Mucosa of rectum (tissue), 2 donors: ENCODE measurements around the gene ZNF608.

Source experiments
- H3K27ac ChIP-seq, 2 donors: one replicate each; pipeline ENCODE4 v1.7.0; 2013; ENCODE audit warnings: inconsistent platforms in 2 of 2, low read depth in 2 of 2, low read length in 2 of 2
- H3K27me3 ChIP-seq, 2 donors: one replicate each; pipeline ENCODE4 v1.7.0; 2013; ENCODE audit warnings: low read length in 2 of 2; ENCODE audit not compliant: control insufficient read depth in 2 of 2, insufficient read depth in 2 of 2
- H3K36me3 ChIP-seq, 2 donors: one replicate each; pipeline ENCODE4 v1.7.0; 2013; ENCODE audit warnings: low read length in 2 of 2; ENCODE audit not compliant: control insufficient read depth in 2 of 2, insufficient read depth in 2 of 2
- H3K4me1 ChIP-seq, 2 donors: one replicate each; pipeline ENCODE4 v1.7.0; 2013; ENCODE audit warnings: low read length in 2 of 2, mild to moderate bottlenecking in 1 of 2; ENCODE audit not compliant: control insufficient read depth in 2 of 2, insufficient read depth in 2 of 2
- H3K4me3 ChIP-seq, 2 donors: one replicate each; pipeline ENCODE4 v1.7.0; 2013; ENCODE audit warnings: low read length in 2 of 2
- H3K9ac ChIP-seq, 2 donors: one replicate each; pipeline ENCODE4 v1.7.0; 2013; ENCODE audit warnings: low read length in 2 of 2, low read depth in 1 of 2, mild to moderate bottlenecking in 1 of 2
- H3K9me3 ChIP-seq, 2 donors: one replicate each; pipeline ENCODE4 v1.7.0; 2013; ENCODE audit warnings: low read length in 2 of 2; ENCODE audit not compliant: control insufficient read depth in 2 of 2
- donor health status: healthy.
- donor health status: Normal muscosa, but diverticular disease.

The ZNF608 gene

DNA sequence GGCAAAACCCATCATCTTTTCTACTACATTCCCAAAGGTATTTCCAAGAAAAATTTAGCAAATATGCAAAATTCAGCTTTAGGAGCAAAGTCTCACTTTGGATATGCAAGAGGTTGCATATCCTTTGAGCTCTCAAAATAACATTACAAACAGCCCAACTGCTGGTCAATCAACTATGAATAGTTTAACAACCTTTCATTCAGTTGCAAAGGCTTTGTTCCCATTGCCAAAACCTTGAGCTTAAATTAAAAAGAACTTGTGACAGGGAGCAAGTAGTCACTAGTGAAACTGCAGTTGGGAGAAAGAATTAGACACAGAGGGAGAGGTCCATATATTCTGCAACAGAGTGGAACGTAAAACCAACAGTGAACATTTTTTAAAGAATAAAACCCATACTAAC lies 8.8 kb downstream of the ZNF608 start:
- H3K27ac ChIP-seq: no peak overlapping the region
- no peak overlapping the region for H3K9ac ChIP-seq
- H3K36me3 ChIP-seq: no peaks in the 10 kb centered on the region
- no peak overlapping the region for H3K4me3 ChIP-seq
- peaks cover 26 to 45% of the 10 kb centered on the region in 2 donors for H3K4me1 ChIP-seq
- H3K9me3 ChIP-seq: no peaks in the 10 kb centered on the region
- H3K27me3 ChIP-seq: no peaks in the 10 kb centered on the region

DNA sequence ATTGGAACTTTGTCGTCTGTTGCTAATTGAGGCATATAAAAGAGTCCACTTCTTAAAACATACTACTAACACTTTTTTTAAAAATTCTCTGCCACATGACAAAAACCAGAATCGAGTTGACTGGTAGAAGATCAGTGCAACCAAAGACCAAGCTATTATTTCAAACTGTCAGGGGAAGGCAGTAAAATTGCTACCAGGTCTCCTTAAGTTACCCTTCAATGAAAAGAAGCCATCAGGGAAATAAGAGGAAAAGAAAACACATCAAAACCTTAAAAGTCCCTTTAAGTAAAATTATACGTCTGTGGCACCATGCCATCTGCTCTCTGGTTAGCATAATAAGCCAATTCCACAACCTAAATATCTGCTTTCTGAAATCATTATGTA lies 9.6 kb downstream of the ZNF608 start:
- Histone ChIP-seq H3K4me3 (no peak overlapping the region), H3K27ac (peak overlapping the region; percentile 26 to 28), H3K4me1 (peaks cover 23 to 38% of the 10 kb centered on the region in 2 donors), H3K27me3 (no peaks in the 10 kb centered on the region), H3K36me3 (no peaks in the 10 kb centered on the region), H3K9ac (no peak overlapping the region), H3K9me3 (no peaks in the 10 kb centered on the region)

DNA sequence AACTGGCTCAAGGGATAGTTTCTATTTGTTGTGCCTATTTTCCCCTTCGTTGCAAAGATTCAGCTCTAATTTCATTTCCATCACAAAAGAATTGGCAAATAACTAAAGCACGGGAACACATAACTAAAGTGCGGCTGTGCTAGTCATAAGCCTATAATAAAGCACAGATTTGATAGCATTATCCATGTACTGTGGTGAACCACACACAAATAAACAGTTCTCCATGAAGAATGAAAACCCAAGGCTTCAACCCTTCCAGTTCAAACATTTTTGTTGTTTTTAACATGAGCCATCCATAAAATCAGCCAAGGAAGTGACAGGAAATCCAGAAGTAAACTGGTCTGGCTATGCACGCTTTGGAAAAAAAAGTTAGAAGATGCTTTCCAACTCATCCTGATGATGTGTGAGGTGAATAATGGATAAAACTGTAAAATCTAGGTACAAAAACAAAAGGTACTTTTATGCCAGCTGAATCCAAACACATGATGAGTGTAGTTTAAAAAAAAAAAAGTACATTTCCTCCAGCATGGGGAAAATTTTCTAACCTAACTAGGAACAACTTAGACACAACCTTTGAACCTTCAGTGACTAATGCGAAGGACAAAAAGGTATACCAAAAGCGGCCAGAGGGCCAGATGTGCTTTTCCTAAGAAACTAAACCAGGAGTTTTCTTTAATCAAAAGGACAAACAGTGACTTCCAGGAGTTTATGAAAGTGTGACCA lies 10.2 kb downstream of the ZNF608 start:
- H3K27ac ChIP-seq: peak overlapping the region; percentile 26 to 28

DNA sequence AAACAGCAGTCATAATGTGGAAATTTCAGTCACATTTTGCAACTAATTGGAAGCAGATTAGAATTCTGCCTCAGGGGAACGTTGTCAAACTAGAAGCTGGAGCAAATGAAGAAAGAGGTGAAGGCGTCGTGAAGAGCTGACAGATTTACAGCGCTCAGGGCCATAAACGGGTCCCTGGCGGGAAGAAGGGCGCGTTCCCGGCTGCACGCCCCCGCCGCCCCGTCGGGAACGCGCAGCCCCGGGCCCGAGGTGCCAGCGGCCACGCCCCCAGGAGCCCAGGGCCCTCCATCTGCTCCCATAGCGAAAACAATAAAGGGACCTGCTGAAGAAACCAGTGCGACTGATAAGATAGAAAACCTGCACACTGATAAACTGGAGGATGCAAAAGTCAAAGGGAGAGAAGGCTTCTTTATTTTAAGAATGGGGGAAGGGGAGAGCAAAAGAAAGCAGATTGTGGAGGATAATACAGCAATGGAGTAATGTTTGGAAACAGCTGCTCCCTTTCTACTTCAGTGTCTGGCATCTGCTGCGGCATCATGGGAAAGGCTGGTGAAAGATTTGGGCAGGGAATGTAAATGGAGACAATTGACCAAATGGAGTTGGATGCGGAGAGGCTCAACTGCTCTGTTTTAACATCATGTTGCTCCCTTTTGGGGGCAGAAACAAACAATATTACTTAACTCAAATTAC lies 11.1 kb downstream of the ZNF608 start:
- H3K4me3 ChIP-seq: peak overlapping the region; percentile 39 to 48
- H3K27me3 ChIP-seq: no peaks in the 10 kb centered on the region
- H3K9me3 ChIP-seq: no peaks in the 10 kb centered on the region
- peak overlapping the region in 1 of 2 donors; percentile 38 for H3K9ac ChIP-seq
- no peaks in the 10 kb centered on the region for H3K36me3 ChIP-seq
- H3K4me1 ChIP-seq: peaks cover 21 to 27% of the 10 kb centered on the region in 2 donors
- H3K27ac ChIP-seq: peak overlapping the region; percentile 28 to 46

More for the DNA sequence above, 10.2 kb downstream of the ZNF608 start:
- no peaks in the 10 kb centered on the region for H3K9me3 ChIP-seq
- H3K9ac ChIP-seq: no peak overlapping the region
- no peak overlapping the region for H3K4me3 ChIP-seq
- H3K27me3 ChIP-seq: no peaks in the 10 kb centered on the region
- no peaks in the 10 kb centered on the region for H3K36me3 ChIP-seq
- peaks cover 23 to 33% of the 10 kb centered on the region in 2 donors for H3K4me1 ChIP-seq

DNA sequence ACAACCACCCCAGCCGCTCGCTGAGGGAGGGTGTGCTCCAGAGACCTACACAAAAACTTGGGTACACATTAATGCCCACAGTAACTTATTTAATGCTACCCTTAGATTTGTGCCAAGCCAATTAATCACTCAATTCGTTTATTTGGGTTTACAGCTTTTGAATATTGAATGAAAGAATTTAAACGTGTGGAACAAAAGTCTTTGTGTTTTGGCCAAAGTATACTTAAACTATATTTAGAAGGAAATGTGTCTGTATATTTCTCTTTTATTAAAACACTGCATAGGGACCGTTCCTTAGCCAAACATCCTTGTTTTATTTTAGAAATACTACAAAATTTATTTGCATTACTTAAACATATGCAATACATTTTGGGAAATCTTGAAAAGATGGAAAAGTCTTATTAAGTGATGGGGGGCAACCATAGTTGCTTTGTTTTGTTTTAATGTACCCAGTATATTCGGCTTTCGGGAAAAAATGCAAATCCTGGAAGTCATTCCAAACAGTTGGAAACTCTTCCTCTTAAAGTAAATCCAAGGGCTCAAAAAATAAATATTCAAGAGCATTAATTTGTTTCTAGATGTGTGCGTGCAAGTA lies 11.8 kb downstream of the ZNF608 start:
- H3K36me3 ChIP-seq: no peaks in the 10 kb centered on the region
- peak overlapping the region in 1 of 2 donors; percentile 46 for H3K27ac ChIP-seq
- peaks cover 22 to 23% of the 10 kb centered on the region in 2 donors for H3K4me1 ChIP-seq
- H3K9ac ChIP-seq: peak overlapping the region in 1 of 2 donors; percentile 38
- H3K27me3 ChIP-seq: no peaks in the 10 kb centered on the region
- peak overlapping the region; percentile 39 to 48 for H3K4me3 ChIP-seq
- no peaks in the 10 kb centered on the region for H3K9me3 ChIP-seq

DNA sequence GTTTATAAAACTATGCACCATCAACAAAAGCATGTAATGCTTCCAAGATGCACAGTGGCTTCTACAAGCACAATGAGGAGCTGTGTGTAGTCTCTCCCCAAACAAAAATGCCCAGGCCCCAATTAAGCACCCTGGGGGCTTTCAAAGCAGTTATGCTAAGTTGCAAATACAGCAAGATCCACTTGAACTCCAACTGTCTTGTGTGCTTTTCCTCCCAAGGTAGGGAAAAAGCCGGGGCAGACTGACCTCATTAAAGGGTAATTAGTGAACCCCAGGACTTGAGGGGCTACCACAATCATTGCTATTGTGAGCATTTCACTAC lies 13.1 kb downstream of the ZNF608 start:
- H3K9ac ChIP-seq: no peak overlapping the region
- H3K36me3 ChIP-seq: no peaks in the 10 kb centered on the region
- H3K27ac ChIP-seq: no peak overlapping the region
- H3K4me1 ChIP-seq: peaks cover 11 to 17% of the 10 kb centered on the region in 2 donors
- H3K4me3 ChIP-seq: no peak overlapping the region
- no peaks in the 10 kb centered on the region for H3K27me3 ChIP-seq
- H3K9me3 ChIP-seq: no peaks in the 10 kb centered on the region

DNA sequence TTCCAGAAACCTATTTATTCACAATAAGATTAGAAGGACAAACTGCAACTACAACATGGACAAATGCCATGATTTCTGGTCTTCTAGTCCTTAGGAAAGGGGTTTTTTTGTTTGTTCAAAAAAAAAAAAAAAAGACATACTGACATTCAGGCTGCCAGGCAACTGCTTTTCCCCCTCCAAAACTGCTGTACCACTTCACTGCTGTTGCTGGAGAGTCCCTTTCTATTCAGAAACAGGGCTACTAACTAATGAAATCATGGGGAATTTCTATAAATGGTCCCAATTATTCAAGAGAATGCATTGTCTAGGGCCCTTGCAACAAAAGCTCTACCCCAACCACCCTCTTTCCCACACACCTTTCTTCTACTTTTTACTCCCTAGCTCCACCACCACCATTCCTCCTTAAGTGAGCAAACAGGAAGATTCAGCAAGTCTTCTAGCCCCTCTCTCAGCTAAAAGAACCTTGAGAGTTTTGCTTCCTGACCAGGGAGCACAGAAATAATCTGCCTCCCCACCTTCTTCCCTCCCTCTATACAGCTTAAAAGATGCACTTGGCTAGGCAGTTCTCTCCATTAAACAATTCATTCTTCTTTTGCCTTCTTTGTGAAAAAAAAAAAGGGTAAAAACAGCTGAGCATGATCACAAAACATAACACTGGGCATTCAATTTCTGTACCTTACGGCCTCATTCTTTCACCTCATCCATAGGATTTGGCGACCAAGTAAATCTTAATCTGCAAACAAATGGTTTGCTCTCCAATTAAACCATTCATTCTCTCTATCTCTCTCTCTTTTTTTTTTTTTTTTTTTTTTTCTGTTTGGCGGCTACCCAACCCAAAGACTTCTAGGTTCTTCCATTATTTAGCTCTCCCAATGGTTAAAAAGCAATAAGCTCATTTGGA lies 13.8 kb downstream of the ZNF608 start:
- no peaks in the 10 kb centered on the region for H3K36me3 ChIP-seq
- H3K27me3 ChIP-seq: no peaks in the 10 kb centered on the region
- no peak overlapping the region for H3K27ac ChIP-seq
- H3K4me3 ChIP-seq: no peak overlapping the region
- peaks cover 11 to 17% of the 10 kb centered on the region in 2 donors for H3K4me1 ChIP-seq
- no peaks in the 10 kb centered on the region for H3K9me3 ChIP-seq
- no peak overlapping the region for H3K9ac ChIP-seq

DNA sequence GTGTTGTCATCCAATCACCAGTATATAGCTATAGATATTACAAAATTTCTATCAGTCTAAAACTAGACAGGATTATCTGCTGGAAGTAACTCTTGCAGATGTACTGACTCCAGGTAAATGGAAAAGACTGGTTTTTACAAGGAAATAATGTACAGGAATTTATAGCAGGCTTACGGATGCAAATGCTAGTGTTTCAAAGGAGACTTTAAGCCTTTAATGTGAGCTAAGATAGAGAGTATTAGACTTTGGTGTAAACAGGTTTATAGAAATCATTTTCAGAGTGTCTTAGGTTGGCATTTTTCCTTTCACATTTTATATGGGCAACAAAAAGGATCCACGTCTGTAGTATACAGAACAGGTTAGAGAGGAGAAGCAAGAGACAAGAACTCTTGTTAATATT lies 16.1 kb downstream of the ZNF608 start:
- H3K27me3 ChIP-seq: no peaks in the 10 kb centered on the region
- H3K4me3 ChIP-seq: no peak overlapping the region
- H3K9me3 ChIP-seq: no peaks in the 10 kb centered on the region
- H3K9ac ChIP-seq: no peak overlapping the region
- peaks cover 3 to 7% of the 10 kb centered on the region in 2 donors for H3K4me1 ChIP-seq
- H3K27ac ChIP-seq: no peak overlapping the region
- H3K36me3 ChIP-seq: no peaks in the 10 kb centered on the region

DNA sequence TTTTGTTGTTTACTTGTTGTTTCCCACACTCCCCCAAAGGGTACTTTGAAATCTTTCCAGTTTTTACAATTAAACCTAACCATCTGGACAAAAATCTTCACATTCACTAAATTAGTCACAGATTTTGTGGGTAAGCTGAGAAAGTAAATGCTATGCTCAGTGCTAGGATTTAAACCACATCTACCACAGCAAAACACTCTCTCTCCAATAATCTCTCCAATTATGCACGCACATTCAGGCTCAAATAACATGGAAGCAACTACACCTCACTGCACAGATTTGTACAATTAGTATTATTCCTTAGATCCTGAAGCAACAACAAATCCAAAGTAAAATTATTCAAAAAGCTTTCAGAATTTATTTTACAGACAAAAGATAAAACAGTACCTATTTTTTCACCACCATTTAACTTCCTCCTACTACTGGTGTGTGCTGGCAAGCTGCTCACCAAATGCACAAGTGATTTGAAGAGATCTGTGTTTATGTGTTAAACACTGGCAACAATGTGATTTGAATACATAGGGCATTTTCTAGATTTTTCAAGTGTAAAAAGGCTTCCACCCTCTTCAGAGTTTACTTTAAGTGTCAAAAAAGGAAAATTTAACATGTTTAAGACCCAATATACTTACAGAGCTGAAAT lies 16.6 kb downstream of the ZNF608 start:
- Histone ChIP-seq H3K27ac (no peak overlapping the region), H3K27me3 (no peaks in the 10 kb centered on the region), H3K4me3 (no peak overlapping the region), H3K9ac (no peak overlapping the region), H3K36me3 (no peaks in the 10 kb centered on the region), H3K4me1 (peaks cover 0 to 5% of the 10 kb centered on the region in 2 donors), H3K9me3 (no peaks in the 10 kb centered on the region)
